22Rv1 (cell line): Measurements from ENCODE around the gene EFCAB13.

Source experiments
- CTCF ChIP-seq: fragments of 450-650 bp; IDR thresholded peaks from 2 replicates; pipeline ENCODE4 v1.5.1; 2017; ENCODE audit warnings: mild to moderate bottlenecking
- ZFX ChIP-seq: fragments of 450-650 bp; IDR thresholded peaks from 2 replicates; pipeline ENCODE4 v1.6.1; 2017; ENCODE audit warnings: antibody characterized with exemption, borderline replicate concordance

GRCh38 chr17:47292206-47292605 lies 31.5 kb upstream of the EFCAB13 start:
- TF ChIP-seq CTCF, result no peak
- no peak for TF ChIP-seq ZFX
